ENCODE measurements around the gene ASB13. TPM values are rescaled to one million over a fixed set of nuclear protein-coding genes. Genes with fewer than 3 reads are reported as not detected.

Gene ASB13
- polyA plus RNA-seq, 3 donors = 23.5 to 31.0 (median 26.2) TPM

DNA sequence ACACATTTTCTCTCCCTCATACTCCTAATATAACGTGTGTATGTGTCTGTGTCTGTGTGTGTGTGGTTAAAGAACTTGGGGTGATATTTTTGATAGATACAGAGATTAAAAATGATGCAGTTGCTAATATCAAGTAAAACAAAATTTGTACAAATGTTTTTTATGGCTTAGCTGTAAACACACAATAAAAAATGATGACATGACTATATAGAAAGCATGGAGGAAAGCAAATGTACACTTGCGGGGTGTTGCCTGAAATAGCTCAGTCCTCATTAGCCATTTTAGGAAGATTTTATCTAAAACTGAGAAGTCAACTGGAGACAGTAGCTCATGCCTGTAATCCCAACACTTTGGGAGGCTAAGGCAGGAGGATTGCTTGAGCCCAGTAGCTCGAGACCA is 12.6 kb upstream of the ASB13 start:
- DNase-seq = no peak

DNA sequence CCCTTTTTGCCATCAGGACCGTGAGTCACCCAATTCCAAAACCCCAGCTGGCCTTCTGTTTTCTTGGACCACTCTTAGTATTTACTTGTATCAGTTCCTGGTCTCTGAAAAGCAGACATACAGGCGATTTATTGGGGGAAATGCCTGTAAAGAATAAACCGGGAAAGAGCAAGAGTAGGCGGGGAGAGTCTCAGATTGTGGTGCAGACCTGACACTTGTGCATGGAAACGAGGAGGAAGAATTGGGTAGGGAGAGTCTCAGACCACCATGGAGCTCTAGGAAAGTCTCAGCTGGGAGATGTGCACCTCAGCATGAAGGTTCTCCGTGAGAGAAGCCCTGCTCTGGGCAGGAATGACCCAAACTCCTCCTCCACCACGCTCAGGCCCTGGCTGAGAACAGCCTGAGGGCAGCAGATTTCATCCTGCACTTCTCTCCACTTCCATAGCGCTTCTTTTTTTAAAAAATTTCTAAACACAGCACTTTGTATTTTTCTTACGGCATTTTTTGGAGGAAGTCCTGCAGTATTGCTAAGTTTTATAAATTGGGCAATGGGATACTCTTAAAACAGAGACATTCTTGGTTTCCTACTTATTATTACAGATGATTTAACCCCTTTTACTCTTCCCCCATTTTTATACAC is 12.1 kb upstream of the ASB13 start:
- DNase-seq = no peak

DNA sequence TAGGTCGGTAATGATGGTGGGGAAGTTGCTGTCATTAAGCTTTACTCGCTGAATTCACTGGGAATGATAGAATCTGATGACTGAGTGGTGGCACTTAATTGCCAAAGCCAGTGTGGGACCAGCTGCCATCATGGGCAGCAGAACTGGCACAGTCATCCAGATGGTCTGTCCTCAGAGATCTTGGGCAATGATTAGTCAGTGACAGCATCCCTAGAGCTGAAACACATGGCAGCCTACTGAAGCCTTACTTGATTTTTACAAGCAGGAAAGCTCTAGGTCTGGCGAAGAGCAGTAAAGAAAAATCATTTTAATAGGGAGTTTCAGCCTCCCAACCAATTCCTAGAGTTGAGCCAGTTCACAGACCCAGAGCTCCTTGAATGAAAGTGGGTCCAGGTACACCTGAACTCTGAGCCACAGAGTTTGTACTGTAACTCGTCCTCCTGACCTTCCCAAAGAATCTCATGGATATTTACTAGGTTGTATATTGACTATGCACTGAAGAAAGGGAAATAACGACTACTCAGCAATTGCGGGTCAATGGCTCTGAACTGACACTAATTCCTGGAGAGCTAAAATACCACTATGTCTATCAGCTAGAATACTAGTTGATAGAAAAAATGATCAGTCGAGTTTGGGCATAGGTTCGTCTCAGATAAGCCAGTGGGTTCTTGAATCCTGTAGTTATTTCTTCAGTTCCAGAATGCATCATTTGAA is 4.4 kb upstream of the ASB13 start:
- no peak for DNase-seq

DNA sequence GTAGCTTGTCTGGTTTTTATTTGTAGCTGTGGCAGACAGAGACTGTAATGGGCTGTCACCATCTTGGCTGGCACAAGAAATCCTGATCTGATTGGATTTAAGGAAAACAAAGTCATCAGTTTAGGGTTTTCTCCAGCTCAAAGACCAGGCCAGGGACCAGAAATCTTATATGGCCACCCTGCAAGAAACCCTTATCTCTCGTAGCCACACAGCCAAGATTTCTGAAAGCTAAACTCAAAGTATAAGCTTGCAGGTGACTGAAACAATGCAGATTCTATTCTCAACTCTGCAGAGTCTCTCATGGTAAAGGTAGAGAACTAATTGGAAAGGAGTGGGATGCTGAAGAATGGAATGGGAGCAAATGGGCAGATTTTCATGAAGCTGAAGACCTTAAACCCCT is 3.2 kb upstream of the ASB13 start:
- no peak for DNase-seq

DNA sequence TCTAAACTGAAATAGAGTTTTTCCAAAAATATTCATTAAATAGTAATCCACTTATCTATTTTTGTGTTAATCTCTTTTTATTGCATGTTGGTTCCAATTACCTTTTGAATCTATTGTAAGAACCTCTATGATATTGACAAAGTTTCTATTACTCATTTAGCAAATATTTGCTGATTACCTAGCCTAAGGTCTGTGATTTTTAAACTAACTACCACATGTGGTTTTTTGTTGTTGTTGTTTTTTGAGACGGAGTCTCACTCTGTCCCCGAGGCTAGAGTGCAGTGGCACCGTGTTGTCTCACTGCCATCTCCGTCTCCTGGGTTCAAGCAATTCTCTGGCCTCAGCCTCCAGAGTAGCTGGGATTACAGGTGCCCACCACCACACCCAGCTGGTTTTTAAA is 2.0 kb upstream of the ASB13 start:
- DNase-seq = no peak

DNA sequence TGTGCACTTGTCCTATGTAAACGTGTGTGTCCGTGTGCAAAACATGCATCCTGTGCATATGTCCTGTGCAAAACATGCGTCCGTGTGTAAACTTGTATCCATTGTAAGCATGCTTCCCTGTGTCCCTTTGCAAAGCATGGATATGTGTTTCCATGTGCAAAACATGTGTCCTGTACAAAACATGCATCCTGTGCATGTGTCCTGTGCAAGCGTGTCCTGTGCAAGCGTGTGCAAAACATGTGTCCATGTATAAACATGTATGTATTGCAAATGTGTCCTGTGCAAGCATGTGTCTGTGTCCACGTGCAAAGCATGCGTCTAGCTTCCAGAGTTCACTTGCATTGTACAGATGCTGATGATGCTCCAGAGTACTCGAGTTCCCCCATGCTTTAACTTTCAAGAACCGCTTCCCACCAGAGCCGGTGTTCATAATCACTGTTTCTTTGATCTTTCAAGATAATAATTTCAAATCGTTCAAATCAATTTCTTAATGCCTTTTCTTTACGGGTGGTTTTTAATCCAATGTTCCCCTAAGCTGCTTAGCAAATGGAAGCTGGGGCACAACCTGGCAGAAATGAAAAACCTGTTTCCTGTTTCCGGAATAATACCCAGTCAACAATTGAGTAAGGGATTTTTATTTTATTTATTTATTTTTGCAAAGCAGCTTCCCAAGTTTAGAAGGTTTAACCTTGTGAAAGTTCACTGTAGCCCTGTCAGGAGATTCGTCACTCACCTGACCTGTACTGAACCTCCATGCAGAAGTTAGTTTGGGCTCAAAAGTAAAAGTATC is 641 bp upstream of the ASB13 start:
- no peak for DNase-seq

DNA sequence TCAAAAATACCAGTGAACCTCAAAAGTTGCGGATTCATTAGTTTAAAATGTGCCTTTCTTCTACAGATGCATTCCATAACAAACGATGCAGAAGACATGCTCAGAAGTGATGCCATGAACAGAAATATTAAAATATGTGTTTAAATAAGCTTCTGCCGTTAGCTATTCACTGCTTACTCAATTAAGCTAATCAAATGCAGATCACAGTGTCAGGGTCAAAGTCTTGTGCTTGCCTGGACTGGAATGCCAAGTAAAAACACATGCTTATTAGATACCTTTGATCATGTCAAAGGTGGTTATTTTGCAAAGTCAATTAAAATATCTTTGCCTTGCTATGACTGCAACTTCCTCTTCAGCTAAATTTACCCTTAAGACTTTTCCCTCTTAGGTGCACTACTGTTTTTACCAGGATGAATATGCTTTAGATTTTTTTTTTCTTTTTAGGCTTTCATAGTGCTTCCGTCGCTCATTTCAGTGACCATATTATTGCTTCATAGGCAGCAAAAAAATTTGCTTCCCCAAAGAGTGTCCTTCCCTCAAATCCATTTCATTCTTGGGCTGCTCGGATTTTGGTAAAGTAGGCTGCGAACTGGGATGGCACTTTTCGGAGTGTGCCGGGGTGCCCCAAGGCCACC is 905 bp downstream of the ASB13 start:
- DNase-seq = no peak

DNA sequence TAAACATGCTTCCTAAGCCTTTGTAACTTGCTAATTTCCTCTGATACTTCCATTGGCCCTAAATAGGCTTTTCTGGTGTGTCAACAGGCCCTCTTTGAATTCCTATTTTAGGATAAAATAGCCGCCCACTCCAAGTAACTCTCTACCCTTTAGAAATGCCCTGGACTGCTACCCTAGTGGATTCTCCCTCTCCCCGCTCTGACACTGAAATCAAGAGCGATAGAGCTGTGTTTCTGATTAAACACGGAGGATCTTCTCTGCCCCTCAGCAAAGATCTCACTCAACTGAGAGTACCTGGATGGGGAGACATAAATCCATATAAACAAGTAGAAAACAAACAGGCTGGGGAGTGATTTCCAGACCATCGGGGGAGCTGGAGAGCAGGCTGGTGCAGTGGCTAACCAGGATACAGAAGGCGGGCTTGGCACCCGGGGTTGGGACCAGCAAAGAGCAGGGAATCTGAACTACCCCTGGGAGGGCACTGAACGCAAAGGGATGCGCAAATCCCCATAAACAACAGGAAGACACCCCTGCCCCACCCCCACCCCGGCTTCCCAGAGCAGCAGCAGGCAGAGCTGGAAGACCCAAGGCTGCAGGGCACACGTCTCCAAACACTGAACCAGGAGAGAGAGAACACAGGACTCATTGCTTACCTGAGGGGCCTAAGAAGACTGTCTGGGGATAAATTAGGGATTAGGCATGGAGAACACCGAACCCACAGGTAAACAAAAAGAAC is 2.5 kb downstream of the ASB13 start:
- no peak for DNase-seq

DNA sequence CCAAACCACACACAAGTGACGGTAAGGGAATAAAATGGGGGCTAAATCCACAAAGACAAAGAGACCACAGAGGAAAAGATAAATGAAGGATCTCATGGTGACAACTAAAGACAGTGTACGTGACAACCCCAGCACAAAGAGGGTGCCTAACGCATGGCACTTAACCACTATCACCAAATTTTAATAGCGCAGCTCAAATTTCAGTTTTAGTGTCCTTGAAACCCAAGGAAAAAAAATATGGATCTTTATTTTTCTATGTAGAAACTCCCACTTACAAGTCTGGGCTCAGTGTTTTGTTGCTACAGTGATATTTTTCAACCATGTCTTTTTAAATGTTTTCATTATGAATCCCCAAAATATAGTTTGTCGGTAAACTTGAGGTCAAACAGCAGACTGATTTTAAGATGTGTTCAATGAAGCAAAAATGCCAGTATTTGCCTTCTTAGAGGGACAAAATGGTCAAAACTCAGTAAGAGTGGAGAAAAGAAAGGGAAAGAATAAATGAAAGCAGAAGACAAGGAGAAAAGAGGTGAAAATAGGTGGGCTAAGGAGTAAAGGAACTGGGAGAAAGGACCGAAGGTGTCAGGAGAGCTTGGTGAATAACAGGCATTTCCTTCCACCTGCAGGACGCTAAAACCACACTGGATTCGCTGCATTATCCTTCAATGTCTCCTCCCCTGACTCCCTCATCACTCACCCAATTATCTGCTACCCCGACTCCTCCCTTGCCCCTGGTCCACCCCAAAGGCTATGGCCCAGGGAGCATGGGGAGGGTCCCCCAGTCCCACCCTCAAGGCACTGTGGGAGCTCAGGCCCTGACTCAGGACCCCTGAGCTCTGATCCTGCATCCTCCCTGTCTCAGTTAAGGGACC is 3.5 kb downstream of the ASB13 start:
- no peak for DNase-seq

DNA sequence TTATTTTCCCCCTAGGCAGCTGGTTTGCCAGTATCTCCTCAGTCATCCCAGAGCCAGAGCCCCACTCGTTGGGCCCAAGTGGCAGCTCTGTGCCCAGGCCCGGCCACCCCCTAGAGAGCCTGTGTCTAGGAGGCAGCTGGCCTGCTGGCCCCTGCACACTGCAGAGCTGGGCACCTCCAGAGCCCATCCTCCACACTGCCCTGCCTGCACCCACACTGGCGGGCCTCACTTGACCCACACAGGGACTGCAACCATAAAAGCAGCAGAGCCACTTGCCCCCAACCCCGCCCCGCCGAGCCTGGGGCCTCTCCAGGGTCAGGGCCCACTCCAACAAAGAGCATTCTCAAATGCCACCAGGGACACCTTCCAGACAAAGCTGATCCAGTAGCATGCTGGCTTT is 5.4 kb downstream of the ASB13 start:
- no peak for DNase-seq

DNA sequence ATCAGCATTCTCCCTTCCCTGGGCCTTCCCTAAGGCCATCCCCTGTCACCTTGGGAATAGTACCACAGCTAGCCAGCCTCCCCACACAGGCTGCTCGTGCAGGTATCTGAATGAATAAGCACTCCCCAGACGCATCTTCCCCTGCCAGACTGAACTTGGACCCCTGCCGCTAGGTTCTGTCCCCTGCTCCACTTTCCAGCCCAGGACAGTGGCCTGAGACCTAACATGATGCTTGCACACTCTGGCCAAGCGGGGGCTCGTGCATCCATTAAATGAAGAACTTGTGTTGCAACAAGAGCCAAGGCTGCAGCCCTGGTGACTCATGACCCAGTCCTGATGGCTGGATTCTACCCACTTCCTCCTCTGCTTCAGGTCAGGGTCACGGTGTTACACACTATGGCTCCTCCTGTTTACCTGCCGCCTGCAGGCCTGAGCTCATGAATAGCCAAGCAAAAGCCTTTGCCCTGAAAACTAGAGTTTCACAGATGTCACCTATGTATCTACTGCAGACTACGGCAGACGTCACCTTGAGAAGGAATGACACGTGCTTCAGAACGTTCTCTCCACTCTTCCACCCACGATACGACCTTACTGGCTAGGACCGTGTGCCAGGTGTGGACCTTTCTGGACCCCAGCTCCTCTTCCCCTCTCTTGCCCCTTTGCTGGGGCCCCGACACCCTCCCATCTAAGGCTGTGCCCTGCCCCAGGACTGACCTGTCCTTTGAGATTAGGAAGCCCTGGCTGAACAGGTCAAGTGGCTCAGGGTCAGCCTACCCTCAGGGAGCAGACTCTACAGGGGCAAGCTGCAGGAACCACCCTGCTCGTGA is 6.5 kb downstream of the ASB13 start:
- DNase-seq = no peak

DNA sequence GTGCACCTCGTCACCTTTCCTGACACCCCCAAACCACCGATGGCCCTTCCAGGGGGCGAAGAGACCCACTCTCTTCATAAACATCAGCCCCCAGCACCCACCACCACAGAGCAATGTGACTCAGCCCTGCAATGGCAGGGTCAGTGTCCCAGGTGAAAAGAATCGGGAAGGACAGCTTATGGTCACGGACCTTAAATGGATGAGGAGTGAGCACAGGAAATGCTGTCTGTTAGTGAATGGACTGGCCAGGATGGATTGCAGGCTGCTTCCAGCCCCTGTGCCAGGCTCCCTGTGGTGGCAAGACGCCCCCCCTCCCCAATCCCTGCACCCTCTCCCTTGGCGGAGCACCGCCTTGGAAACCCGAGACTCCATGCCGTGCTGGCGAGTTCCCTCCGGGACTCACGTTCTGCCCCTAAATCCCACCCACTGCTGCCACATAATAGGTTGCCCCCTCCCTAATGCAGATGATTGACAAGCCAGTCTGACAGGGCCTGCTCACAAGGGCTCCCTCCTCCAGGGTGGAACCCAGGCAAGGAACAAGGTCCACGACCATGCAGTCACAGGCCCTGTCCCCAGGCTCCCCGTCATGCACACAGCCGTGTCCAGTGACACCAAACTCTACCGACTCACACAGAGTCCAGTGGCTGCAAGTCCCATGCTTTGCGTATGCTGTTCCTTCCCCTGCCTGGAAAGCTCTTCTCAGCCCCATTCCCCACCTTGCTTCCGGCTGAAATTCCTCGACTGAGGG is 7.3 kb downstream of the ASB13 start:
- DNase-seq = no peak

DNA sequence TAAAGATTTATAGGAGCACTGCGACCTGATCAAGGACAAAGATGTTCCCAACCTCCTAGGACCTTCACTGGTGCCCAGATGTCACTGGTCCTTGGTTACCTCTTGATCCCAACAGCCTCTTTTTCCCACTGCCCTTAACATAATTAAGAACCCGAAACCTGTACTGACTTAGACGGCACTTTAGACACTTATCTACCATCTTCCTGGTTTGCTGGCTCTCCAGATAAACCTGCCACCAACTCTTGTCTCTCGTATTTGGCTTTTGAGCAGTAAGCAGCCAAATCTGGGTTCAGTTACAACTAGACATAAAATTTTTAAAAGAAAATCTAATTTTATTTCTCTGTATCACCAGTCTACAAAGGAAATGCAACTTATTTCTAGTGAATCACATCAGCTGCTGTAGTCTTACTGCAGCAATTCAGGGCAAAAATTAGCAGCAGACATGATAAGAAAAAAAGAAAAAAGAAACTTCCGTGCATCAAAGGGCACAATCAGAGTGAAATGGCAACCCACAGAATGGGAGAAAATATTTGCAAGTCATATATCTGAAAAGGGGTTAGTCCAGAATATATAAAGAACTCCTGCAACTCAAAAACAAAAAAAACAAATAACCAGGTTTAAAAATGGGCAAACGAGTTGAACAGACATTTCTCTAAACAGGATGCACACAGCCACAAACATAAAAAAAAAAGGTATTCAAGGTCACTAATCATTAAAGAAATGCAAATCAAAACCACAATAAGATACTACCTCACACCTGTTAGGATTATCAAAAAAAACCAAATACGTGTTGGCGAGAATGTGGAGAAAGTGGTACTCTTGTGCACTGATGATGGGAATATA is 9.4 kb downstream of the ASB13 start:
- no peak for DNase-seq

DNA sequence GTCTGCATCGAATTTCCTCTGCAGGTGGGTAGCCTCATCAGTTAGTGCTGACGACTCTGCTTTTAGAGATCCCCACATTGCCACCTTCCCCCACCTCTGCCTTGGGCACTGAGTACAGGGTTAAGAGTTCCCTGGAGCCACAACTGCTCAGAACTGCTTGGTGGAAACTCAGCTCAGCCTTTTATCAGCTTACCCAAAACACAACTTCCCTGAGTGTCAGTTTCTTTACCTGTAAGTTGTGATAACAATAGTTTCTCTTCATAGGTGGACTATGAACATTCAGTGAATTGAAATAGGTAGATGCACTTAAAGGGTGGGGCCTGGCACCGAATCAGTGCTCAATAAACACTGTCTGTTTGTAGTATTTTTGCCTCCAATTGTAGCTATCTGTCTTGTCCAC is 11.3 kb downstream of the ASB13 start:
- no peak for DNase-seq

DNA sequence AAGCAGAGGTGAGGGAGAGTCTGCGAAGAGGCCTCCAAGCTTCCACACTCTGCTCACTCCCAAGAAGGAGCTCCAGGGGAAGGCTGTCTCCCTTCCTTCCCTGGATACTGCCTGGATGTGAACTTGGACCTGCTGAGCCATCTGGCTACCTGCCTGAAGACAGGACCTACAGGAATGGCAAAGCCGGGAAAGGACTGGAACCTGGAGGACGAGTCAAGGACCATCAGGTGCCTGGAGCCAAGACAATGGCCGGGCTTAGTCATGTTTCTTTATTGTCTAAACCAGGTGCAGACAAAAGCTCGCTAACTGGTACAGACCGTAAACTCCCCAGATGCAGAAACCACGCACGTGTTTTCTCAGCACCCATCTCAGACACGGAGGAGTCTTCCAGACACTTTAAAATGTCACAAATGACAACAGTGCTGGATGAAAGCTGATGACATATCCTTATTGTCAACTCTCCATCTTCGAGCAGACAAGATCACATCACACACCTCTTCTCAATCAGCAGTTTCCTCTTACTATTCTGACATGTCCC is 12.1 kb downstream of the ASB13 start:
- DNase-seq = no peak

DNA sequence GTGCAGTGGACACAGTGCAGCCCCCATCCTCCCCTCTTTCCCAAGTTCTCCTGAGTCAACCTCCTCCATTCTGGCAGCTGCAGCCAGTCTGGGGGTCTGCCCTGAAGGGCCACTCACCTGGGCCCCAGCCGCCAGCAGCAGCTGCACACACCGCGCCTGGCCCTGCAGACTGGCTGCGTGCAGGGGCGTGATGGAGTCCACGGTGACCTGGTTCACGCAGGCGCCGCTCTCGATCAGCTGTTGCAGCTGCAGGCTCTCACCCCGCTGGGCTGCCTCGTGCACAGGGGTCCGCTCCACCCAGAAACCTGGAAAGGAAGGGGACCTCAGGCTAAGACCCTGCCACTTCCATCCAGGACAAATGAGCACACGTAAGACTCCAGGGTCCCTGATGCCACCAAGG is 13.6 kb downstream of the ASB13 start:
- DNase-seq = no peak

DNA sequence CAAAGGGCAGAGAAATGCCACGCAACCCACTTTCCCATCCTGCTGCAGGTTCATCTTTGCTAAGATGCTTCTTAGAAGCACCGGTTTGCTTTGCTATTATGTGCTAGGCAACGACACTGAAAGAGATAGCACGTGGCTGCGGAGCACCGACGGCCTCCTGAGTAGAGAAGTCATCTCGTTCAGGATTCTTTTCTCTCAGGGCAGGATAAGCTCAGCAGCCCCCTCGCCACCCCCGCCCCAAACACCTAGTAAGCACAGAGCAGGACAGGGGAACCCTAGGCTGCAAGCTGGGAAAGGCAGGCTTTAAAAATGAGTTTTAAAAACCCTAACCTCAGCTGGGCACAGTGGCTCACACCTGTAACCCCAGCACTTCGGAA is 15.0 kb downstream of the ASB13 start:
- no peak for DNase-seq

Measured in renal pelvis (tissue), 4 donors.